Measurements from ENCODE around the gene MN1.

- no peak for TF ChIP-seq MYC (IDR thresholded peaks at IDR 0.05; ENCODE audit: low read depth, low read length)
- TF ChIP-seq CTCF (IDR thresholded peaks at IDR 0.05; ENCODE audit: low read depth, low read length): no peak
Observed at GRCh38 chr22:27752141-27752540, 49.4 kb downstream of the MN1 start.

Data from NB4 (cell line).